Thoracic aorta (tissue), 2 donors: ENCODE results near the gene EIPR1. TPM values are rescaled to one million over a fixed set of nuclear protein-coding genes. Genes with fewer than 3 reads are reported as not detected.

Experiments
- ATAC-seq: fragments of 150-250 bp; one replicate; pipeline ENCODE4 v1.8.0; 2017; ENCODE audit warnings: low read depth; ENCODE audit not compliant: insufficient number of reproducible peaks, low FRiP score
- DNase-seq: peaks from one replicate; pipeline ENCODE4 v3.0.0-alpha.2; 2020; ENCODE audit warnings: low spot score
- H3K27ac ChIP-seq, 2 donors: fragments of 200-600 bp; sonication (generic); 1 replicate in 1 of 2; 2 replicates in 1 of 2; pipeline ENCODE4 v1.5.1; 2016; ENCODE audit warnings: mild to moderate bottlenecking in 2 of 2, moderate library complexity in 2 of 2
- H3K27me3 ChIP-seq: fragments of 200-600 bp; sonication (generic); replicated peaks from 2 replicates; pipeline ENCODE4 v1.6.0; 2016; ENCODE audit warnings: mild to moderate bottlenecking; ENCODE audit not compliant: insufficient read depth
- H3K36me3 ChIP-seq: fragments of 200-600 bp; sonication (generic); one replicate; pipeline ENCODE4 v1.5.1; 2016
- H3K4me1 ChIP-seq, 2 donors: fragments of 200-600 bp; sonication (generic); 1 replicate in 1 of 2; 2 replicates in 1 of 2; pipeline versions ENCODE4 v1.5.1 to v1.6.0; 2016; ENCODE audit warnings: low read depth in 2 of 2, mild to moderate bottlenecking in 1 of 2; ENCODE audit not compliant: control insufficient read depth in 1 of 2
- H3K4me3 ChIP-seq: fragments of 200-600 bp; sonication (generic); 2 replicates; pipeline ENCODE4 v1.5.1; 2016; ENCODE audit warnings: mild to moderate bottlenecking
- H3K9me3 ChIP-seq: fragments of 200-600 bp; sonication (generic); 2 replicates; pipeline ENCODE4 v1.5.1; 2016
- CTCF ChIP-seq: fragments of 200-600 bp; sonication (generic); IDR thresholded peaks from one replicate; pipeline ENCODE4 v1.5.1; 2019; ENCODE audit warnings: antibody characterized with exemption
- total RNA-seq, 2 donors: library from RNA; depleted of rRNA; stranded (reverse); fragments of >200 nt; gene quantifications; one replicate each; pipeline versions ENCODE4 v1.1.0 to v1.2.3, GENCODE V29; 2016

The EIPR1 gene
- total RNA-seq, 2 donors from 2014 or later: 17.9 to 40.6 TPM

- H3K4me3 ChIP-seq: no peak overlapping the region
- no peak for ATAC-seq
- DNase-seq: no peak
Observed at GRCh38 chr2:3244486-3244885, 133.1 kb downstream of the EIPR1 start.

GRCh38 chr2:3243804-3244203 lies 133.8 kb downstream of the EIPR1 start:
- ATAC-seq: no peak

More at GRCh38 chr2:3244486-3244885, 133.1 kb downstream of the EIPR1 start:
- no peaks in the 10 kb centered on the region for H3K27me3 ChIP-seq
- no peak for TF ChIP-seq CTCF
- peaks cover 9% of the 10 kb centered on the region for H3K9me3 ChIP-seq
- H3K4me1 ChIP-seq: no peaks in the 10 kb centered on the region
- peaks cover 7% of the 10 kb centered on the region for H3K36me3 ChIP-seq
- no peak overlapping the region for H3K27ac ChIP-seq

GRCh38 chr2:3242747-3243369 lies 134.8 kb downstream of the EIPR1 start:
- Histone ChIP-seq H3K36me3 (peaks cover 7% of the 10 kb centered on the region), H3K27ac (no peak overlapping the region), H3K9me3 (no peaks in the 10 kb centered on the region), H3K27me3 (no peaks in the 10 kb centered on the region), H3K4me3 (no peak overlapping the region), H3K4me1 (no peaks in the 10 kb centered on the region)
- no peak for TF ChIP-seq CTCF
- DNase-seq (no peak), ATAC-seq (no peak)

More at GRCh38 chr2:3243804-3244203, 133.8 kb downstream of the EIPR1 start:
- Histone ChIP-seq H3K4me3 (no peak overlapping the region), H3K4me1 (no peaks in the 10 kb centered on the region), H3K27ac (no peak overlapping the region), H3K36me3 (peaks cover 7% of the 10 kb centered on the region), H3K9me3 (peaks cover 2% of the 10 kb centered on the region), H3K27me3 (no peaks in the 10 kb centered on the region)
- no peak for DNase-seq
- no peak for TF ChIP-seq CTCF

GRCh38 chr2:3241971-3242746 lies 135.5 kb downstream of the EIPR1 start:
- Histone ChIP-seq H3K27ac (no peak overlapping the region), H3K36me3 (peaks cover 4% of the 10 kb centered on the region), H3K9me3 (no peaks in the 10 kb centered on the region), H3K27me3 (no peaks in the 10 kb centered on the region), H3K4me3 (no peak overlapping the region), H3K4me1 (no peaks in the 10 kb centered on the region)
- ATAC-seq (no peak), DNase-seq (no peak)
- TF ChIP-seq CTCF: no peak

GRCh38 chr2:3238951-3239841 lies 138.4 kb downstream of the EIPR1 start:
- DNase-seq: no peak
- Histone ChIP-seq H3K4me3 (no peak overlapping the region), H3K27me3 (no peaks in the 10 kb centered on the region), H3K36me3 (no peaks in the 10 kb centered on the region), H3K9me3 (no peaks in the 10 kb centered on the region), H3K27ac (no peak overlapping the region), H3K4me1 (no peaks in the 10 kb centered on the region)
- ATAC-seq: no peak
- TF ChIP-seq CTCF: no peak
